T-helper 1 cell (primary cell): ENCODE measurements around the gene ERP29.
A peak's percentile ranks its signal among the peaks of the same experiment; 100 is the strongest.
"Not testable (repeated sequence)": the region's sequence is repeated elsewhere in the genome, so short reads cannot be mapped to it uniquely, and the experiment has no call there.

Experiments used
- DNase-seq, 5 donors: peaks; one replicate each; pipeline ENCODE4 v3.0.0-alpha.2; 2012 to 2020

Gene ERP29

GRCh38 chr12:112004041-112004440 lies 9.2 kb upstream of the ERP29 start:
- DNase-seq, result no peak

- DNase-seq, result no peak
These were observed 7.5 kb upstream of the ERP29 start for GRCh38 chr12:112005419-112006395.

GRCh38 chr12:112007945-112008344 lies 5.3 kb upstream of the ERP29 start:
- no peak for DNase-seq

- no peak for DNase-seq
These were observed 4.3 kb upstream of the ERP29 start for GRCh38 chr12:112008918-112009317.

GRCh38 chr12:112009596-112009995 lies 3.6 kb upstream of the ERP29 start:
- DNase-seq, result not testable (repeated sequence)

GRCh38 chr12:112010415-112011344 lies 2.5 kb upstream of the ERP29 start:
- DNase-seq, result no peak

GRCh38 chr12:112011685-112012084 lies 1.5 kb upstream of the ERP29 start:
- no peak for DNase-seq

GRCh38 chr12:112013601-112014402 lies 576 bp downstream of the ERP29 start:
- DNase-seq, result peak; percentile 38 to 86 (median 59)

- no peak for DNase-seq
These were observed 2.7 kb downstream of the ERP29 start for GRCh38 chr12:112015938-112016337.

GRCh38 chr12:112017041-112017440 lies 3.8 kb downstream of the ERP29 start:
- no peak for DNase-seq

- DNase-seq, result no peak
These were observed 5.5 kb downstream of the ERP29 start for GRCh38 chr12:112018571-112019237.

- no peak for DNase-seq
These were observed 7.8 kb downstream of the ERP29 start for GRCh38 chr12:112020947-112021457.

GRCh38 chr12:112022241-112023016 lies 9.2 kb downstream of the ERP29 start:
- no peak for DNase-seq

GRCh38 chr12:112023759-112024396 lies 10.7 kb downstream of the ERP29 start:
- no peak for DNase-seq

- no peak for DNase-seq
These were observed 12.7 kb downstream of the ERP29 start for GRCh38 chr12:112025808-112026375.

- no peak for DNase-seq
These were observed 16.1 kb downstream of the ERP29 start for GRCh38 chr12:112029301-112029700.

GRCh38 chr12:112031472-112031871 lies 18.2 kb downstream of the ERP29 start:
- no peak for DNase-seq

GRCh38 chr12:112032292-112032691 lies 19.1 kb downstream of the ERP29 start:
- DNase-seq, result no peak

GRCh38 chr12:112035219-112035785 lies 22.1 kb downstream of the ERP29 start:
- no peak for DNase-seq

- not testable (repeated sequence) for DNase-seq
These were observed 23.4 kb downstream of the ERP29 start for GRCh38 chr12:112036614-112037013.
